ENCODE measurements around the gene LYPD6B.

LYPD6B gene

DNA sequence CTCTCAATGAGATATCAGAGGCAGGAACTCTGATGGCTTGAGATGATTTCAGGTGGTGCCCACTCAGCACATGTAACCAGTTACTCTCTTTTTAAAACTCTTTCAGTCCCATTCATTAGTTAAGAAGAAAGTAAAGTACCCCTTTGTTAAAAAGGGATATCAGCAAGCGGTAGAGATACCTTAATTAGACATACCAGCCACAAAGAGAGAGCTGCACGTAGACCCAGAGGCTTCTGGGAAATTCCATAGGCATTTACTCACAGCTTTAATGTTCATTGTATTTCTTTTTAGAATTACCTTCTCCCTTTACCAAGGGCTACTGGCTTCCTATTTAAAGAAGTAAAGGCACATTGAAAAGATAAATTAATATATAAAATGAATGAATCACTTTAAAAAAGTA lies 63.3 kb downstream of the LYPD6B start:
- Histone ChIP-seq H2BK120ac (ENCODE audit: low read depth, low read length) (no peak overlapping the region), H3K27ac (replicated peaks; ENCODE audit: low read length) (peak overlapping the region; percentile 57)

DNA sequence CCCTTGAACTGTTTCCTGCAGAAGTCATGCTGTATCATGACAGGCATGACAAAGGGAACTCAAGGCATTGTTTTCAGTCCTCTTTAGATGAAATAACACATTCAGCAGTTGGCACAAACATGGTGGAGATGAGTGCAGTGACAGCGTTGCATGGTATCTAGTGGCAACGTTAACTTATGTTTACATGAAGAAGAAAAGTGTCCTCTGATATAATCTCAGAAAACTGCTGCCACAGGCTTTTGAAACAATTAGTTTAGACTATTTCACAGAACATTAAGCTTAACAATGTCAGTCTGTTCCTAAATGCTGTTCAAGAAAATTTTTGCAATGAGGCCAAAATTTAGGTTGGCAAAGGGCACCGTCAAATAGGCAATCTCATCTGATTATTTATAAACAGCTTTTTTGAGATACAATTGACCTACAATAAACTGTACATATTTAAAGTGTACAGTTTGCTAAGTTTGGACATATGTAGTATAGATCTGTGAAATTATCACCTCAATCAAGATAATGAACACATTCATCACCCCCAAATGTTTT lies 64.7 kb downstream of the LYPD6B start:
- Histone ChIP-seq H3K14ac (ENCODE audit: low read length) (no peak overlapping the region), H3K23ac (ENCODE audit: low read depth, low read length, poor library complexity) (no peak overlapping the region), H2BK12ac (ENCODE audit: low read length) (no peak overlapping the region), H2BK5ac (ENCODE audit: low read length) (no peak overlapping the region), H3K79me1 (ENCODE audit: low read depth, low read length) (no peaks in the 10 kb centered on the region), H3K27ac (replicated peaks; ENCODE audit: low read length) (no peak overlapping the region), H2AK5ac (ENCODE audit: low read depth, low read length) (no peak overlapping the region), H3K18ac (ENCODE audit: low read length) (no peak overlapping the region), H2BK120ac (ENCODE audit: low read depth, low read length) (no peak overlapping the region), H3K4me3 (ENCODE audit: low read length in 2 of 2) (no peak overlapping the region), H3K27me3 (ENCODE audit: control insufficient read depth in 3 of 3, insufficient read depth in 3 of 3, low read depth in 1 of 3, low read length in 3 of 3) (no peaks in the 10 kb centered on the region), H2BK15ac (ENCODE audit: low read length) (no peak overlapping the region), H4K91ac (ENCODE audit: low read depth, low read length, poor library complexity) (no peak overlapping the region), H3K9me3 (replicated peaks in 1 of 2; ENCODE audit: control insufficient read depth in 2 of 2, insufficient read depth in 1 of 2, low read depth in 1 of 2, low read length in 2 of 2) (no peaks in the 10 kb centered on the region), H3K4ac (ENCODE audit: low read length) (no peak overlapping the region), H4K8ac (ENCODE audit: low read depth, low read length) (no peak overlapping the region), H3K4me2 (ENCODE audit: insufficient read depth, low read length, poor library complexity, severe bottlenecking) (no peak overlapping the region), H2AFZ (ENCODE audit: low read length) (no peak overlapping the region), H3K4me1 (ENCODE audit: control insufficient read depth in 2 of 2, insufficient read depth in 1 of 2, low read depth in 1 of 2, low read length in 2 of 2) (peaks cover 0 to 9% of the 10 kb centered on the region in 2 donors), H3K36me3 (replicated peaks in 1 of 2; ENCODE audit: control insufficient read depth in 2 of 2, insufficient read depth in 2 of 2, low read length in 2 of 2) (no peaks in the 10 kb centered on the region), H3K9ac (ENCODE audit: low read depth, low read length, poor library complexity) (no peak overlapping the region)
- no peak for DNase-seq (ENCODE audit: low spot score)
- WGBS, 2 donors (ENCODE audit: extremely low coverage in 2 of 2, insufficient read length in 2 of 2, insufficient replicate concordance in 1 of 2), result no CpG with 5 or more reads among the region's 3 CpGs

More for the DNA sequence above, 63.3 kb downstream of the LYPD6B start:
- Histone ChIP-seq H2BK12ac (ENCODE audit: low read length) (no peak overlapping the region), H4K91ac (ENCODE audit: low read depth, low read length, poor library complexity) (no peak overlapping the region), H3K4me3 (ENCODE audit: low read length in 2 of 2) (no peak overlapping the region), H2AK5ac (ENCODE audit: low read depth, low read length) (no peak overlapping the region), H2AFZ (ENCODE audit: low read length) (peak overlapping the region; percentile 17), H3K14ac (ENCODE audit: low read length) (no peak overlapping the region), H3K23ac (ENCODE audit: low read depth, low read length, poor library complexity) (no peak overlapping the region), H3K9ac (ENCODE audit: low read depth, low read length, poor library complexity) (no peak overlapping the region), H2BK15ac (ENCODE audit: low read length) (no peak overlapping the region), H3K4me2 (ENCODE audit: insufficient read depth, low read length, poor library complexity, severe bottlenecking) (no peak overlapping the region), H3K4me1 (ENCODE audit: control insufficient read depth in 2 of 2, insufficient read depth in 1 of 2, low read depth in 1 of 2, low read length in 2 of 2) (peaks cover 0 to 9% of the 10 kb centered on the region in 2 donors), H3K4ac (ENCODE audit: low read length) (no peak overlapping the region), H2BK5ac (ENCODE audit: low read length) (no peak overlapping the region), H3K79me1 (ENCODE audit: low read depth, low read length) (no peaks in the 10 kb centered on the region), H4K8ac (ENCODE audit: low read depth, low read length) (no peak overlapping the region), H3K36me3 (replicated peaks in 1 of 2; ENCODE audit: control insufficient read depth in 2 of 2, insufficient read depth in 2 of 2, low read length in 2 of 2) (no peaks in the 10 kb centered on the region), H3K18ac (ENCODE audit: low read length) (peak overlapping the region; percentile 86), H3K27me3 (ENCODE audit: control insufficient read depth in 3 of 3, insufficient read depth in 3 of 3, low read depth in 1 of 3, low read length in 3 of 3) (no peaks in the 10 kb centered on the region), H3K9me3 (replicated peaks in 1 of 2; ENCODE audit: control insufficient read depth in 2 of 2, insufficient read depth in 1 of 2, low read depth in 1 of 2, low read length in 2 of 2) (no peaks in the 10 kb centered on the region)
- DNase-seq (ENCODE audit: low spot score), result no peak
- no CpG with 5 or more reads among the region's 2 CpGs for WGBS, 2 donors (ENCODE audit: extremely low coverage in 2 of 2, insufficient read length in 2 of 2, insufficient replicate concordance in 1 of 2)

DNA sequence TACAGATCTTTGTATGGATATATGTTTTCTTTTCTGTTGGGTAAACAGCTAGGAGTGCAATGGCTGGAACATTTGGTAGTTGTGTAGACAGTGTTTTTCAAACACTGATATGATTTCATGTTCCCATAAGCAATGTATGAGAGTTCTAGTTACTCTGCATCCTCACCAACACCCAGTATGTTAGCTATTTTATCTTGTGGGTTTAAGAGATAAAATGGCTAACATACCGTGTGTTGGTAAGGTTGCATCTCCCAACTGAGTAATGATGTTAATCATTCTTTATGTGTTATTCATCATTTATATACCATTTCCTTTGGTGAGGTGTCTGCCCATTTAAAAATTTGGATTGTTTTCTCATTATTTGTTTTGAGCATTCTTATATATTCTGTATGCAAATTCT lies 65.7 kb downstream of the LYPD6B start:
- H3K14ac ChIP-seq (ENCODE audit: low read length), result no peak overlapping the region
- H3K9me3 ChIP-seq (replicated peaks in 1 of 2; ENCODE audit: control insufficient read depth in 2 of 2, insufficient read depth in 1 of 2, low read depth in 1 of 2, low read length in 2 of 2), result no peaks in the 10 kb centered on the region
- H2BK120ac ChIP-seq (ENCODE audit: low read depth, low read length), result no peak overlapping the region
- no peak overlapping the region for H3K4ac ChIP-seq (ENCODE audit: low read length)
- H3K18ac ChIP-seq (ENCODE audit: low read length), result no peak overlapping the region
- H2BK12ac ChIP-seq (ENCODE audit: low read length), result no peak overlapping the region
- H2BK5ac ChIP-seq (ENCODE audit: low read length), result no peak overlapping the region
- no peak overlapping the region for H3K9ac ChIP-seq (ENCODE audit: low read depth, low read length, poor library complexity)
- no peaks in the 10 kb centered on the region for H3K27me3 ChIP-seq (ENCODE audit: control insufficient read depth in 3 of 3, insufficient read depth in 3 of 3, low read depth in 1 of 3, low read length in 3 of 3)
- no CpG with 5 or more reads among the region's 1 CpG for WGBS, 2 donors (ENCODE audit: extremely low coverage in 2 of 2, insufficient read length in 2 of 2, insufficient replicate concordance in 1 of 2)
- H2AK5ac ChIP-seq (ENCODE audit: low read depth, low read length), result no peak overlapping the region
- no peak overlapping the region for H4K91ac ChIP-seq (ENCODE audit: low read depth, low read length, poor library complexity)
- no peak overlapping the region for H3K27ac ChIP-seq (replicated peaks; ENCODE audit: low read length)
- no peak overlapping the region for H3K4me3 ChIP-seq (ENCODE audit: low read length in 2 of 2)
- H3K4me2 ChIP-seq (ENCODE audit: insufficient read depth, low read length, poor library complexity, severe bottlenecking), result no peak overlapping the region
- DNase-seq (ENCODE audit: low spot score), result no peak
- no peak overlapping the region for H2AFZ ChIP-seq (ENCODE audit: low read length)
- no peaks in the 10 kb centered on the region for H3K79me1 ChIP-seq (ENCODE audit: low read depth, low read length)
- H3K4me1 ChIP-seq (ENCODE audit: control insufficient read depth in 2 of 2, insufficient read depth in 1 of 2, low read depth in 1 of 2, low read length in 2 of 2), result peaks cover 0 to 9% of the 10 kb centered on the region in 2 donors
- H4K8ac ChIP-seq (ENCODE audit: low read depth, low read length), result no peak overlapping the region
- H3K36me3 ChIP-seq (replicated peaks in 1 of 2; ENCODE audit: control insufficient read depth in 2 of 2, insufficient read depth in 2 of 2, low read length in 2 of 2), result no peaks in the 10 kb centered on the region
- no peak overlapping the region for H3K23ac ChIP-seq (ENCODE audit: low read depth, low read length, poor library complexity)
- H2BK15ac ChIP-seq (ENCODE audit: low read length), result no peak overlapping the region

DNA sequence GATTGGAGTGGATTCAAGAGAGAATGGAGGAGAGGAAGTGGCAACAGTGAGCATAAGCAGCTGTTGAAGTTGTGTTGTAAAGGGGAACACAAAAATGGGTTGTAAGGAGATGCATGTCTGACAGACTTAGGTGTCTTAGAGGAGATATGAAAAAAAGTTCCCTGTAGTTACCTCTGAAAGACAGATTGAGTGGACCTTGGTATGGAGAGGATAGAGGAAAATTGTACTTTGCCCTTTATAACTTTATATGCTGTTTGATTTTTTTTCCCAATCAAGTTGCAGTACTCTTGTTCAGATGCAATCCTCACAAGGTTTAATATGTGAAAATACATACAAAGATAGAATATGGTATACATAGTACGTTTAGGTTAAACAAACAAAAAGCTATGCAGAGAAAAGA lies 73.6 kb downstream of the LYPD6B start:
- WGBS, 2 donors (ENCODE audit: extremely low coverage in 2 of 2, insufficient read length in 2 of 2, insufficient replicate concordance in 1 of 2), result no CpG with 5 or more reads among the region's 1 CpG
- Histone ChIP-seq H2AK5ac (ENCODE audit: low read depth, low read length) (no peak overlapping the region), H2BK12ac (ENCODE audit: low read length) (no peak overlapping the region), H3K9me3 (replicated peaks in 1 of 2; ENCODE audit: control insufficient read depth in 2 of 2, insufficient read depth in 1 of 2, low read depth in 1 of 2, low read length in 2 of 2) (no peaks in the 10 kb centered on the region), H3K36me3 (replicated peaks in 1 of 2; ENCODE audit: control insufficient read depth in 2 of 2, insufficient read depth in 2 of 2, low read length in 2 of 2) (no peaks in the 10 kb centered on the region), H3K23ac (ENCODE audit: low read depth, low read length, poor library complexity) (no peak overlapping the region), H4K91ac (ENCODE audit: low read depth, low read length, poor library complexity) (no peak overlapping the region), H3K14ac (ENCODE audit: low read length) (no peak overlapping the region), H3K9ac (ENCODE audit: low read depth, low read length, poor library complexity) (no peak overlapping the region), H2BK120ac (ENCODE audit: low read depth, low read length) (no peak overlapping the region), H3K18ac (ENCODE audit: low read length) (no peak overlapping the region), H3K4ac (ENCODE audit: low read length) (no peak overlapping the region), H3K27ac (replicated peaks; ENCODE audit: low read length) (no peak overlapping the region), H2BK15ac (ENCODE audit: low read length) (no peak overlapping the region), H3K4me2 (ENCODE audit: insufficient read depth, low read length, poor library complexity, severe bottlenecking) (no peak overlapping the region), H2BK5ac (ENCODE audit: low read length) (no peak overlapping the region), H3K4me3 (ENCODE audit: low read length in 2 of 2) (no peak overlapping the region), H2AFZ (ENCODE audit: low read length) (no peak overlapping the region), H3K79me1 (ENCODE audit: low read depth, low read length) (no peaks in the 10 kb centered on the region), H4K8ac (ENCODE audit: low read depth, low read length) (no peak overlapping the region), H3K4me1 (ENCODE audit: control insufficient read depth in 2 of 2, insufficient read depth in 1 of 2, low read depth in 1 of 2, low read length in 2 of 2) (no peaks in the 10 kb centered on the region), H3K27me3 (ENCODE audit: control insufficient read depth in 3 of 3, insufficient read depth in 3 of 3, low read depth in 1 of 3, low read length in 3 of 3) (peaks cover 0 to 10% (median 0%) of the 10 kb centered on the region in 3 experiments)
- DNase-seq (ENCODE audit: low spot score), result no peak
